SW480 (cell line): ENCODE measurements around the gene LRRIQ4.

Experiments
- DNase-seq: peaks from one replicate; pipeline ENCODE4 v3.0.0-alpha.2; 2016; ENCODE audit warnings: low spot score

LRRIQ4 gene

GRCh38 chr3:169812332-169813235, at the start of gene LRRIQ4, which contains the start of gene LRRC34:
LRRIQ4 (plus strand) TSS chr3:169812870; CDS start chr3:169821922, 9,052 bp downstream.
LRRC34 (minus strand) TSS chr3:169812904; CDS start chr3:169812548, 356 bp downstream.
- DNase-seq, result peak; percentile 79

GRCh38 chr3:169764312-169764881, 48.3 kb upstream of the LRRIQ4 start:
- DNase-seq, result peak; percentile 72

- DNase-seq, result peak; percentile 93
Observed at GRCh38 chr3:169764882-169765612, 47.6 kb upstream of the LRRIQ4 start, which contains the start of gene TERC. TERC (minus strand) TSS chr3:169765060.

- peak; percentile 82 for DNase-seq
Observed at GRCh38 chr3:169769287-169770181, 43.1 kb upstream of the LRRIQ4 start, which contains the start of gene ACTRT3. ACTRT3 (minus strand) TSS chr3:169769561; CDS start chr3:169769520, 41 bp downstream.

- DNase-seq, result peak; percentile 87
Observed at GRCh38 chr3:169771497-169772304, 41.0 kb upstream of the LRRIQ4 start.

- peak; percentile 94 for DNase-seq
Observed at GRCh38 chr3:169772305-169772896, 40.3 kb upstream of the LRRIQ4 start.

GRCh38 chr3:169772897-169773816, 39.5 kb upstream of the LRRIQ4 start, which contains the start of gene MYNN:
MYNN (plus strand) TSS chr3:169773396; CDS start chr3:169774296, 900 bp downstream.
- peak; percentile 93 for DNase-seq

- no peak for DNase-seq
Observed at GRCh38 chr3:169774186-169774585, 38.5 kb upstream of the LRRIQ4 start.

GRCh38 chr3:169777822-169778221, 34.8 kb upstream of the LRRIQ4 start:
- no peak for DNase-seq

GRCh38 chr3:169780742-169781141, 31.9 kb upstream of the LRRIQ4 start:
- DNase-seq, result no peak

- DNase-seq, result no peak
Observed at GRCh38 chr3:169781209-169781855, 31.3 kb upstream of the LRRIQ4 start.

GRCh38 chr3:169787120-169787519, 25.6 kb upstream of the LRRIQ4 start:
- no peak for DNase-seq

GRCh38 chr3:169787791-169788190, 24.9 kb upstream of the LRRIQ4 start:
- DNase-seq, result no peak

GRCh38 chr3:169790219-169790618, 22.5 kb upstream of the LRRIQ4 start:
- no peak for DNase-seq

- DNase-seq, result no peak
Observed at GRCh38 chr3:169790687-169791429, 21.8 kb upstream of the LRRIQ4 start.

GRCh38 chr3:169792359-169792758, 20.3 kb upstream of the LRRIQ4 start:
- no peak for DNase-seq

- no peak for DNase-seq
Observed at GRCh38 chr3:169804681-169805080, 8.0 kb upstream of the LRRIQ4 start.
